SK-N-SH (cell line): ENCODE results near the gene MCRS1.

Experiments used
- CHD2 ChIP-seq: fragments of 150-350 bp; IDR thresholded peaks from 2 replicates; pipeline ENCODE4 v1.6.1; 2018; ENCODE audit warnings: low read length; ENCODE audit not compliant: partially characterized antibody
- ELF1 ChIP-seq: IDR thresholded peaks from 2 replicates; pipeline ENCODE4 v1.4.0; 2012
- EP300 ChIP-seq, 2 experiments: IDR thresholded peaks; 2 replicates each; pipeline versions ENCODE4 v1.4.0 to v1.6.1; 2012; ENCODE audit warnings: borderline replicate concordance in 1 of 2, low read depth in 1 of 2, low read length in 1 of 2
- FOXM1 ChIP-seq: IDR thresholded peaks from 2 replicates; pipeline ENCODE4 v1.4.0; 2012; ENCODE audit warnings: low read depth, mild to moderate bottlenecking
- RFX5 ChIP-seq: IDR thresholded peaks from 2 replicates; pipeline ENCODE4 v1.6.1; 2012; ENCODE audit warnings: mild to moderate bottlenecking, improper control_type of control experiment, low read length
- SIN3A ChIP-seq: IDR thresholded peaks from 2 replicates; pipeline ENCODE4 v1.6.1; 2012; ENCODE audit warnings: low read depth, mild to moderate bottlenecking, low read length, moderate library complexity, borderline replicate concordance
- SMC3 ChIP-seq: IDR thresholded peaks from 2 replicates; pipeline ENCODE4 v1.6.1; 2012; ENCODE audit warnings: low read depth, low read length, improper control_type of control experiment
- TCF12 ChIP-seq: IDR thresholded peaks from 2 replicates; pipeline ENCODE4 v1.4.0; 2012
- YY1 ChIP-seq: IDR thresholded peaks from 2 replicates; pipeline ENCODE4 v1.4.0; 2012; ENCODE audit warnings: low read depth, mild to moderate bottlenecking
- TF ChIP-seq, protein P1 (sequence below): fragments of 200-600 bp; sonication (generic); IDR thresholded peaks from 2 replicates; pipeline ENCODE4 v1.6.1; 2017; ENCODE audit warnings: antibody characterized with exemption, mild to moderate bottlenecking, moderate library complexity
- TF ChIP-seq, protein P2 (sequence below): IDR thresholded peaks from 2 replicates; pipeline ENCODE4 v1.6.1; 2012; ENCODE audit warnings: mild to moderate bottlenecking, low read depth, low read length, moderate library complexity
- TF ChIP-seq, protein P3 (sequence below): IDR thresholded peaks from 2 replicates; pipeline ENCODE4 v1.4.0; 2012; ENCODE audit warnings: low read depth, borderline replicate concordance

DNA sequence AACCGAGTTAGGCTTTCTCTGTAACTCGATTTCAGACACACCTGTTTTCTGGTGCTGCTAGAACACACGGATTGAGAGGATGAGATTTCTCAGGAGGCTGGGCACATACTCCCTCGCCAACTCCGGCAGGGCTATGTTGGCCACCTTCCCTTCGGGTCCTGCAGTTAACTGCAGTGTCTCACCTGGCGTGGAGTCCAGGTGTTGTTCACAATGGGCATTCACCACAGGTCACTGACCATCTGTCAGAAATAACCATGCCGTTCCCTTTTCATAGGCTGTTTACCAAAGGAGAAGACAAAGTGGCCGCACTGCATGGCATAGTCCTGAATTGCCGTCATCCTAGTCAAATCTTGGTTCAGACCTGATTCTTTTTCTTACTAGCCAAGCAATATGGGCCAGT is 34.6 kb downstream of the MCRS1 start:
- TF ChIP-seq, protein P1, sequence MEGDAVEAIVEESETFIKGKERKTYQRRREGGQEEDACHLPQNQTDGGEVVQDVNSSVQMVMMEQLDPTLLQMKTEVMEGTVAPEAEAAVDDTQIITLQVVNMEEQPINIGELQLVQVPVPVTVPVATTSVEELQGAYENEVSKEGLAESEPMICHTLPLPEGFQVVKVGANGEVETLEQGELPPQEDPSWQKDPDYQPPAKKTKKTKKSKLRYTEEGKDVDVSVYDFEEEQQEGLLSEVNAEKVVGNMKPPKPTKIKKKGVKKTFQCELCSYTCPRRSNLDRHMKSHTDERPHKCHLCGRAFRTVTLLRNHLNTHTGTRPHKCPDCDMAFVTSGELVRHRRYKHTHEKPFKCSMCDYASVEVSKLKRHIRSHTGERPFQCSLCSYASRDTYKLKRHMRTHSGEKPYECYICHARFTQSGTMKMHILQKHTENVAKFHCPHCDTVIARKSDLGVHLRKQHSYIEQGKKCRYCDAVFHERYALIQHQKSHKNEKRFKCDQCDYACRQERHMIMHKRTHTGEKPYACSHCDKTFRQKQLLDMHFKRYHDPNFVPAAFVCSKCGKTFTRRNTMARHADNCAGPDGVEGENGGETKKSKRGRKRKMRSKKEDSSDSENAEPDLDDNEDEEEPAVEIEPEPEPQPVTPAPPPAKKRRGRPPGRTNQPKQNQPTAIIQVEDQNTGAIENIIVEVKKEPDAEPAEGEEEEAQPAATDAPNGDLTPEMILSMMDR: no peak
- TF ChIP-seq EP300 (IDR thresholded peaks at IDR 0.05; ENCODE audit: borderline replicate concordance in 1 of 2, low read depth in 1 of 2, low read length in 1 of 2): no peak
- no peak for TF ChIP-seq SIN3A
- no peak for TF ChIP-seq SMC3
- TF ChIP-seq TCF12: no peak
- TF ChIP-seq, protein P2, sequence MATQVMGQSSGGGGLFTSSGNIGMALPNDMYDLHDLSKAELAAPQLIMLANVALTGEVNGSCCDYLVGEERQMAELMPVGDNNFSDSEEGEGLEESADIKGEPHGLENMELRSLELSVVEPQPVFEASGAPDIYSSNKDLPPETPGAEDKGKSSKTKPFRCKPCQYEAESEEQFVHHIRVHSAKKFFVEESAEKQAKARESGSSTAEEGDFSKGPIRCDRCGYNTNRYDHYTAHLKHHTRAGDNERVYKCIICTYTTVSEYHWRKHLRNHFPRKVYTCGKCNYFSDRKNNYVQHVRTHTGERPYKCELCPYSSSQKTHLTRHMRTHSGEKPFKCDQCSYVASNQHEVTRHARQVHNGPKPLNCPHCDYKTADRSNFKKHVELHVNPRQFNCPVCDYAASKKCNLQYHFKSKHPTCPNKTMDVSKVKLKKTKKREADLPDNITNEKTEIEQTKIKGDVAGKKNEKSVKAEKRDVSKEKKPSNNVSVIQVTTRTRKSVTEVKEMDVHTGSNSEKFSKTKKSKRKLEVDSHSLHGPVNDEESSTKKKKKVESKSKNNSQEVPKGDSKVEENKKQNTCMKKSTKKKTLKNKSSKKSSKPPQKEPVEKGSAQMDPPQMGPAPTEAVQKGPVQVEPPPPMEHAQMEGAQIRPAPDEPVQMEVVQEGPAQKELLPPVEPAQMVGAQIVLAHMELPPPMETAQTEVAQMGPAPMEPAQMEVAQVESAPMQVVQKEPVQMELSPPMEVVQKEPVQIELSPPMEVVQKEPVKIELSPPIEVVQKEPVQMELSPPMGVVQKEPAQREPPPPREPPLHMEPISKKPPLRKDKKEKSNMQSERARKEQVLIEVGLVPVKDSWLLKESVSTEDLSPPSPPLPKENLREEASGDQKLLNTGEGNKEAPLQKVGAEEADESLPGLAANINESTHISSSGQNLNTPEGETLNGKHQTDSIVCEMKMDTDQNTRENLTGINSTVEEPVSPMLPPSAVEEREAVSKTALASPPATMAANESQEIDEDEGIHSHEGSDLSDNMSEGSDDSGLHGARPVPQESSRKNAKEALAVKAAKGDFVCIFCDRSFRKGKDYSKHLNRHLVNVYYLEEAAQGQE: no peak
- no peak for TF ChIP-seq YY1
- TF ChIP-seq, protein P3, sequence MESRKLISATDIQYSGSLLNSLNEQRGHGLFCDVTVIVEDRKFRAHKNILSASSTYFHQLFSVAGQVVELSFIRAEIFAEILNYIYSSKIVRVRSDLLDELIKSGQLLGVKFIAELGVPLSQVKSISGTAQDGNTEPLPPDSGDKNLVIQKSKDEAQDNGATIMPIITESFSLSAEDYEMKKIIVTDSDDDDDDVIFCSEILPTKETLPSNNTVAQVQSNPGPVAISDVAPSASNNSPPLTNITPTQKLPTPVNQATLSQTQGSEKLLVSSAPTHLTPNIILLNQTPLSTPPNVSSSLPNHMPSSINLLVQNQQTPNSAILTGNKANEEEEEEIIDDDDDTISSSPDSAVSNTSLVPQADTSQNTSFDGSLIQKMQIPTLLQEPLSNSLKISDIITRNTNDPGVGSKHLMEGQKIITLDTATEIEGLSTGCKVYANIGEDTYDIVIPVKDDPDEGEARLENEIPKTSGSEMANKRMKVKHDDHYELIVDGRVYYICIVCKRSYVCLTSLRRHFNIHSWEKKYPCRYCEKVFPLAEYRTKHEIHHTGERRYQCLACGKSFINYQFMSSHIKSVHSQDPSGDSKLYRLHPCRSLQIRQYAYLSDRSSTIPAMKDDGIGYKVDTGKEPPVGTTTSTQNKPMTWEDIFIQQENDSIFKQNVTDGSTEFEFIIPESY: no peak
- TF ChIP-seq FOXM1: no peak
- no peak for TF ChIP-seq ELF1
- TF ChIP-seq CHD2: no peak
- TF ChIP-seq RFX5: no peak
